NCI-H82 treated with DMSO at 0.1 percent for 48 hours (cell line): ENCODE data around the gene GALK1.

ENCODE experiments used
- DNase-seq: peaks from one replicate; lab custom pipeline; 2025; ENCODE audit not compliant: unreplicated experiment; lab: John Stamatoyannopoulos, UW

Gene GALK1

GRCh38 chr17:75729351-75729750 lies 35.6 kb downstream of the GALK1 start:
- no peak for DNase-seq

- no peak for DNase-seq
These were observed 37.6 kb downstream of the GALK1 start for GRCh38 chr17:75727391-75727790.

- DNase-seq, result no peak
These were observed 39.5 kb downstream of the GALK1 start for GRCh38 chr17:75725504-75725903.

- DNase-seq, result no peak
These were observed 40.7 kb downstream of the GALK1 start for GRCh38 chr17:75724016-75725003.

- no peak for DNase-seq
These were observed 41.6 kb downstream of the GALK1 start for GRCh38 chr17:75723171-75723930.

- DNase-seq, result no peak
These were observed 42.4 kb downstream of the GALK1 start for GRCh38 chr17:75722542-75723095.

- DNase-seq, result no peak
These were observed 42.9 kb downstream of the GALK1 start for GRCh38 chr17:75722076-75722475.

GRCh38 chr17:75721463-75722011 lies 43.5 kb downstream of the GALK1 start:
- no peak for DNase-seq

GRCh38 chr17:75720656-75721462 lies 44.1 kb downstream of the GALK1 start, which contains the start of gene ITGB4:
Gene ITGB4 (plus strand): TSS chr17:75721459. CDS start chr17:75724704, 3,245 bp downstream.
- no peak for DNase-seq

GRCh38 chr17:75719732-75720131 lies 45.3 kb downstream of the GALK1 start:
- no peak for DNase-seq

- DNase-seq, result no peak
These were observed 52.5 kb downstream of the GALK1 start for GRCh38 chr17:75712446-75712845.
